GM12878 (cell line): ENCODE data around the gene DNMT3A. TPM values are rescaled to one million over a fixed set of nuclear protein-coding genes. Genes with fewer than 3 reads are reported as not detected.

ENCODE experiments used
- ATAC-seq: fragments of 200-7000 bp; cut with Tn5 transposase; 3 replicates; pipeline ENCODE4 v1.9.1; 2020; ENCODE audit warnings: mild to moderate bottlenecking, moderate library complexity
- BruUV-seq: library from RNA; stranded (reverse); fragments of 400-500 nt; replicated peaks from 2 replicates; lab custom pipeline; 2021; lab: Mats Ljungman, UMichigan
- CTCF ChIA-PET: fragments of 300-600 bp; sonication (Branson Sonifier 250); formaldehyde crosslinking; extraction: SDS; loops from one replicate; lab custom pipeline; 2021; ENCODE audit warnings: inconsistent platforms; lab: Yijun Ruan, JAX
- POLR2A ChIA-PET: fragments of 350-600 bp; formaldehyde crosslinking; extraction: SDS; loops from one replicate; lab custom pipeline; 2021; ENCODE audit warnings: inconsistent platforms; lab: Charles Lee
- RAD21 ChIA-PET: fragments of 300-600 bp; sonication (Branson Sonifier 250); formaldehyde crosslinking; loops from one replicate; lab custom pipeline; 2023; ENCODE audit warnings: antibody characterized with exemption; ENCODE audit not compliant: unreplicated experiment; lab: Charles Lee
- SMC1A ChIA-PET: fragments of 300-600 bp; sonication (Branson Sonifier 250); formaldehyde crosslinking; loops from one replicate; lab custom pipeline; 2023; ENCODE audit not compliant: unreplicated experiment, uncharacterized antibody; lab: Charles Lee
- DNase-seq: peaks from one replicate; pipeline ENCODE4 v3.0.0-alpha.2; 2011; ENCODE audit warnings: low read depth, low spot score
- FAIRE-seq: peaks from 3 replicates; lab custom pipeline; 2011; peaks lifted over from hg19 to GRCh38; lab: Jason Lieb, UNC
- H2AFZ ChIP-seq: 2 replicates; pipeline ENCODE4 v1.6.0; 2011; ENCODE audit warnings: low read depth, low read length, control low read depth; ENCODE audit not compliant: control insufficient read depth
- H3K27ac ChIP-seq: 2 replicates; pipeline ENCODE4 v1.5.1; 2011; ENCODE audit warnings: control low read depth; ENCODE audit not compliant: control insufficient read depth, insufficient read depth
- H3K27me3 ChIP-seq, 2 experiments: replicated peaks in 1 of 2; 2 replicates each; pipeline versions ENCODE4 v1.6.0 to v1.6.1; 2011; ENCODE audit warnings: low read length in 1 of 2; ENCODE audit not compliant: control insufficient read depth in 2 of 2, insufficient read depth in 2 of 2
- H3K36me3 ChIP-seq, 2 experiments: 2 replicates each; pipeline ENCODE4 v1.5.1; 2011; ENCODE audit warnings: low read length in 1 of 2; ENCODE audit not compliant: control insufficient read depth in 2 of 2, insufficient read depth in 2 of 2
- H3K4me1 ChIP-seq: 2 replicates; pipeline ENCODE4 v1.6.1; 2011; ENCODE audit warnings: mild to moderate bottlenecking, low read length, moderate library complexity, mixed read lengths; ENCODE audit not compliant: control insufficient read depth, insufficient read depth
- H3K4me2 ChIP-seq: 2 replicates; pipeline ENCODE4 v1.6.0; 2011; ENCODE audit warnings: control low read depth; ENCODE audit not compliant: control insufficient read depth, insufficient read depth
- H3K4me3 ChIP-seq: fragments of 200-600 bp; sonication (generic); 2 replicates; pipeline ENCODE4 v1.5.1; 2016
- H3K79me2 ChIP-seq: 2 replicates; pipeline ENCODE4 v1.6.0; 2011; ENCODE audit warnings: low read length; ENCODE audit not compliant: control insufficient read depth, insufficient read depth
- H3K9ac ChIP-seq: 2 replicates; pipeline ENCODE4 v1.8.0; 2011; ENCODE audit warnings: low read length, control low read depth, mixed read lengths; ENCODE audit not compliant: control insufficient read depth, insufficient read depth
- H3K9me3 ChIP-seq: replicated peaks from 3 replicates; pipeline ENCODE4 v1.5.1; 2011; ENCODE audit warnings: mild to moderate bottlenecking, low read length; ENCODE audit not compliant: control insufficient read depth, insufficient read depth
- H4K20me1 ChIP-seq: 2 replicates; pipeline ENCODE4 v1.6.0; 2011; ENCODE audit not compliant: control insufficient read depth, insufficient read depth
- BCL11A ChIP-seq: IDR thresholded peaks from 2 replicates; pipeline ENCODE4 v1.6.1; 2011; ENCODE audit warnings: low read depth, low read length
- BHLHE40 ChIP-seq, 2 experiments: fragments of 450-650 bp in 1 of 2; IDR thresholded peaks; 2 replicates each; pipeline ENCODE4 v1.6.1; 2011 to 2017; ENCODE audit warnings: low read depth in 2 of 2, borderline replicate concordance in 1 of 2, improper control_type of control experiment in 1 of 2, low read length in 1 of 2, mild to moderate bottlenecking in 1 of 2
- IKZF2 ChIP-seq, 2 experiments: fragments of 450-650 bp; IDR thresholded peaks; 2 replicates each; pipeline ENCODE4 v1.6.1; 2017; ENCODE audit warnings: mild to moderate bottlenecking in 2 of 2, moderate library complexity in 2 of 2
- IRF4 ChIP-seq: IDR thresholded peaks from 2 replicates; pipeline ENCODE4 v1.6.1; 2011; ENCODE audit warnings: low read depth, low read length
- NFYA ChIP-seq: IDR thresholded peaks from 2 replicates; pipeline ENCODE4 v1.6.1; 2011; ENCODE audit warnings: low read depth, mild to moderate bottlenecking, low read length, improper control_type of control experiment, borderline replicate concordance
- RB1 ChIP-seq: fragments of 450-650 bp; formaldehyde crosslinking; IDR thresholded peaks from 2 replicates; pipeline ENCODE4 v1.6.1; 2017; ENCODE audit warnings: mild to moderate bottlenecking, borderline replicate concordance
- SMC3 ChIP-seq: IDR thresholded peaks from 2 replicates; pipeline ENCODE4 v1.6.1; 2011; ENCODE audit warnings: low read length, improper control_type of control experiment, borderline replicate concordance
- SRF ChIP-seq, 2 experiments: IDR thresholded peaks; 2 replicates each; pipeline ENCODE4 v1.6.1; 2011; ENCODE audit warnings: low read depth in 2 of 2, low read length in 2 of 2, mild to moderate bottlenecking in 1 of 2, moderate library complexity in 1 of 2
- TCF7 ChIP-seq: IDR thresholded peaks from 2 replicates; pipeline ENCODE4 v1.6.1; 2014; ENCODE audit warnings: antibody characterized with exemption, borderline replicate concordance
- ZBTB4 ChIP-seq: fragments of 450-650 bp; formaldehyde crosslinking; IDR thresholded peaks from 2 replicates; pipeline ENCODE4 v1.4.0; 2022; ENCODE audit warnings: mild to moderate bottlenecking, moderate library complexity
- WGBS: methylation state at CpG from one replicate; pipeline ENCODE4 v1.1.6; 2016; ENCODE audit warnings: low lambda C conversion rate; ENCODE audit not compliant: insufficient replicate concordance, insufficient coverage; ENCODE audit errors: missing lambda C conversion rate; 5-methylcytosine and 5-hydroxymethylcytosine counted together
- in situ Hi-C: fragments of 300-500 bp; cut with MboI; formaldehyde crosslinking; loops from 9 replicates; pipeline ENCODE4 v1.14.3; 2018; ENCODE audit warnings: mixed read lengths
- intact Hi-C: fragments of 100-400 bp; cut with micrococcal nuclease; formaldehyde crosslinking; loops from one replicate; pipeline ENCODE4 v1.14.2; 2022; ENCODE audit not compliant: unreplicated experiment
- polyA plus RNA-seq, 11 experiments: library from polyadenylated mRNA; depleted of rRNA in 4 of 11; unstranded in 6 of 11; stranded (reverse) in 5 of 11; fragments of >200 nt; fragmentation: Nextera tagmentation in 4 of 11; fragmentation: Illumina TruSeq in 1 of 11; extraction: Ambion mirVana in 4 of 11; extraction: Trizol in 1 of 11; gene quantifications; 1 replicate in 1 of 11; 2 replicates in 10 of 11; pipeline versions ENCODE4 v1.2.1 to v1.2.3, GENCODE V29; 2011 to 2016; ENCODE audit warnings: inconsistent platforms in 2 of 11, missing spikeins in 2 of 11, low read depth in 1 of 11
- total RNA-seq, 4 experiments: library from RNA; depleted of rRNA in 3 of 4; stranded (reverse); fragments of >200 nt in 3 of 4; fragmentation: Illumina TruSeq in 1 of 4; extraction: Trizol in 1 of 4; gene quantifications; 2 replicates each; pipeline versions ENCODE4 v1.2.1 to v1.2.3, GENCODE V29; 2013 to 2021
- TF ChIP-seq, protein P1 (sequence below), 3 experiments: IDR thresholded peaks in 2 of 3; conservative IDR thresholded peaks in 1 of 3; 2 replicates each; pipeline ENCODE4 v1.5.1; 2011; ENCODE audit warnings: low read depth in 3 of 3, low read length in 3 of 3, mild to moderate bottlenecking in 3 of 3, control low read depth in 2 of 3, moderate library complexity in 2 of 3, inconsistent platforms in 1 of 3, mixed read lengths in 1 of 3; ENCODE audit not compliant: control insufficient read depth in 2 of 3, insufficient read depth in 1 of 3; ENCODE audit errors: extremely low read depth in 1 of 3
- TF ChIP-seq, protein P2 (sequence below): IDR thresholded peaks from 2 replicates; pipeline ENCODE4 v1.6.1; 2011; ENCODE audit warnings: borderline replicate concordance, low read depth, mild to moderate bottlenecking, moderate library complexity, mixed read lengths, low read length; ENCODE audit not compliant: insufficient read depth; ENCODE audit errors: extremely low read length

DNMT3A gene
- total and polyA plus RNA-seq, 10 of the 15 experiments (the other 5 are each of a cell fraction or from before 2014, with no cell fraction given) = 7.4 to 51.6 (median 17.4) TPM

- no peak for DNase-seq
- H3K36me3 ChIP-seq = no peaks in the 10 kb centered on the region; a peak in 2 of 4 replicates
- no TSS peak for BruUV-seq
- in situ Hi-C loops = no loop called here
- POLR2A ChIA-PET = interaction anchor here (0.6 to 2.1 kb wide), 3 partner anchors 10 to 77 kb away, joined by 3 to 7 read pairs (median 3); no protein-coding TSS in a partner anchor
- TF ChIP-seq TCF7 (no peak), RB1 (no peak), ZBTB4 (no peak), BCL11A (no peak), SRF (IDR thresholded peaks at IDR 0.05; ENCODE audit: low read depth in 2 of 2, low read length in 2 of 2) (no peak), IKZF2 (IDR thresholded peaks at IDR 0.05) (no peak), BHLHE40 (IDR thresholded peaks at IDR 0.05; ENCODE audit: borderline replicate concordance in 1 of 2, low read depth in 2 of 2, low read length in 1 of 2) (no peak), NFYA (no peak), IRF4 (no peak), SMC3 (no peak)
- TF ChIP-seq, protein P1, sequence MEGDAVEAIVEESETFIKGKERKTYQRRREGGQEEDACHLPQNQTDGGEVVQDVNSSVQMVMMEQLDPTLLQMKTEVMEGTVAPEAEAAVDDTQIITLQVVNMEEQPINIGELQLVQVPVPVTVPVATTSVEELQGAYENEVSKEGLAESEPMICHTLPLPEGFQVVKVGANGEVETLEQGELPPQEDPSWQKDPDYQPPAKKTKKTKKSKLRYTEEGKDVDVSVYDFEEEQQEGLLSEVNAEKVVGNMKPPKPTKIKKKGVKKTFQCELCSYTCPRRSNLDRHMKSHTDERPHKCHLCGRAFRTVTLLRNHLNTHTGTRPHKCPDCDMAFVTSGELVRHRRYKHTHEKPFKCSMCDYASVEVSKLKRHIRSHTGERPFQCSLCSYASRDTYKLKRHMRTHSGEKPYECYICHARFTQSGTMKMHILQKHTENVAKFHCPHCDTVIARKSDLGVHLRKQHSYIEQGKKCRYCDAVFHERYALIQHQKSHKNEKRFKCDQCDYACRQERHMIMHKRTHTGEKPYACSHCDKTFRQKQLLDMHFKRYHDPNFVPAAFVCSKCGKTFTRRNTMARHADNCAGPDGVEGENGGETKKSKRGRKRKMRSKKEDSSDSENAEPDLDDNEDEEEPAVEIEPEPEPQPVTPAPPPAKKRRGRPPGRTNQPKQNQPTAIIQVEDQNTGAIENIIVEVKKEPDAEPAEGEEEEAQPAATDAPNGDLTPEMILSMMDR (IDR thresholded peaks at IDR 0.05 in 2 of 3, conservative IDR thresholded peaks at IDR 0.05 in 1 of 3; ENCODE audit: control insufficient read depth in 2 of 3, extremely low read depth in 1 of 3, insufficient read depth in 1 of 3, low read depth in 3 of 3, low read length in 3 of 3) = no peak
- TF ChIP-seq, protein P2, sequence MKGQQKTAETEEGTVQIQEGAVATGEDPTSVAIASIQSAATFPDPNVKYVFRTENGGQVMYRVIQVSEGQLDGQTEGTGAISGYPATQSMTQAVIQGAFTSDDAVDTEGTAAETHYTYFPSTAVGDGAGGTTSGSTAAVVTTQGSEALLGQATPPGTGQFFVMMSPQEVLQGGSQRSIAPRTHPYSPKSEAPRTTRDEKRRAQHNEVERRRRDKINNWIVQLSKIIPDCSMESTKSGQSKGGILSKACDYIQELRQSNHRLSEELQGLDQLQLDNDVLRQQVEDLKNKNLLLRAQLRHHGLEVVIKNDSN = no peak
- SMC1A ChIA-PET = no interaction called here
- no peak overlapping the region for H3K27ac ChIP-seq
- peaks cover 41% of the 10 kb centered on the region for H3K4me1 ChIP-seq
- no peaks in the 10 kb centered on the region for H3K27me3 ChIP-seq
- H3K9ac ChIP-seq = no peak overlapping the region
- no peaks in the 10 kb centered on the region for H3K9me3 ChIP-seq
- RAD21 ChIA-PET = interaction anchor here (2.4 kb wide), 1 partner anchor 9 kb away, joined by 7 read pairs; no protein-coding TSS in a partner anchor
- no peak overlapping the region for H2AFZ ChIP-seq
- no peak overlapping the region for H3K4me2 ChIP-seq
- no peak overlapping the region for H3K4me3 ChIP-seq
- no peaks in the 10 kb centered on the region for H3K79me2 ChIP-seq
- no peak for FAIRE-seq
- no peaks in the 10 kb centered on the region for H4K20me1 ChIP-seq
- CTCF ChIA-PET = interaction anchor here (0.6 to 1.1 kb wide), 2 partner anchors 10 to 65 kb away, joined by 3 to 4 read pairs; no protein-coding TSS in a partner anchor
- WGBS = 97% methylated on average over 5 of the region's 5 CpGs
- intact Hi-C loops = no loop called here
- ATAC-seq = no peak
These were observed 57.0 kb downstream of the DNMT3A start for GRCh38 chr2:25284756-25285155.
